ENCODE measurements around the gene ETV6.

ETV6 gene

GRCh38 chr12:11786638-11787365 lies 137.3 kb downstream of the ETV6 start:
- DNase-seq: no peak

- no peak for DNase-seq
These were observed 138.0 kb downstream of the ETV6 start for GRCh38 chr12:11787437-11787836.

- no peak for DNase-seq
These were observed 138.7 kb downstream of the ETV6 start for GRCh38 chr12:11787933-11788849.

GRCh38 chr12:11793921-11794710 lies 144.6 kb downstream of the ETV6 start:
- DNase-seq: no peak

- DNase-seq: no peak
These were observed 145.3 kb downstream of the ETV6 start for GRCh38 chr12:11794751-11795150.

GRCh38 chr12:11795192-11795912 lies 145.9 kb downstream of the ETV6 start:
- no peak for DNase-seq

- no peak for DNase-seq
These were observed 146.5 kb downstream of the ETV6 start for GRCh38 chr12:11795913-11796459.

GRCh38 chr12:11797317-11797913 lies 147.9 kb downstream of the ETV6 start:
- no peak for DNase-seq

- DNase-seq: no peak
These were observed 148.7 kb downstream of the ETV6 start for GRCh38 chr12:11798006-11798708.

- no peak for DNase-seq
These were observed 149.5 kb downstream of the ETV6 start for GRCh38 chr12:11798856-11799501.

GRCh38 chr12:11799502-11799873 lies 150.0 kb downstream of the ETV6 start:
- no peak for DNase-seq

- DNase-seq: no peak
These were observed 152.2 kb downstream of the ETV6 start for GRCh38 chr12:11801643-11802042.

GRCh38 chr12:11804130-11804529 lies 154.7 kb downstream of the ETV6 start:
- no peak for DNase-seq

GRCh38 chr12:11805043-11805442 lies 155.6 kb downstream of the ETV6 start:
- no peak for DNase-seq

GRCh38 chr12:11805680-11806079 lies 156.2 kb downstream of the ETV6 start:
- no peak for DNase-seq

- DNase-seq: no peak
These were observed 158.0 kb downstream of the ETV6 start for GRCh38 chr12:11807458-11807857.

- no peak for DNase-seq
These were observed 159.5 kb downstream of the ETV6 start for GRCh38 chr12:11808931-11809330.

GRCh38 chr12:11810206-11810545 lies 160.7 kb downstream of the ETV6 start:
- no peak for DNase-seq

- DNase-seq: no peak
These were observed 161.5 kb downstream of the ETV6 start for GRCh38 chr12:11811008-11811407.

- DNase-seq: no peak
These were observed 162.7 kb downstream of the ETV6 start for GRCh38 chr12:11812241-11812585.

Data from cerebellar nuclear complex (tissue), 1 donor.